Neutrophil (primary cell): ENCODE measurements around the gene IFNA13.

Source experiments
- H3K27ac ChIP-seq: fragments of 200-600 bp; sonication (generic); 2 replicates; pipeline ENCODE4 v1.5.1; 2016; ENCODE audit warnings: mild to moderate bottlenecking, moderate library complexity
- H3K27me3 ChIP-seq: fragments of 200-600 bp; sonication (generic); 2 replicates; pipeline ENCODE4 v1.6.0; 2016; ENCODE audit warnings: mild to moderate bottlenecking
- H3K36me3 ChIP-seq: fragments of 200-600 bp; sonication (generic); 2 replicates; pipeline ENCODE4 v1.5.1; 2017
- H3K4me1 ChIP-seq, 2 experiments: fragments of 200-600 bp in 1 of 2; sonication (generic) in 1 of 2; 1 replicate in 1 of 2; 2 replicates in 1 of 2; pipeline versions ENCODE4 v1.5.1 to v1.6.1; 2013 to 2016; ENCODE audit warnings: low read depth in 1 of 2, low read length in 1 of 2, mild to moderate bottlenecking in 1 of 2, moderate library complexity in 1 of 2; ENCODE audit not compliant: control insufficient read depth in 1 of 2, insufficient read depth in 1 of 2
- H3K4me3 ChIP-seq, 2 experiments: fragments of 200-600 bp in 1 of 2; sonication (generic) in 1 of 2; 1 replicate in 1 of 2; 2 replicates in 1 of 2; pipeline ENCODE4 v1.5.1; 2013 to 2016; ENCODE audit warnings: low read depth in 1 of 2, low read length in 1 of 2, mild to moderate bottlenecking in 1 of 2, moderate library complexity in 1 of 2
- H3K9me3 ChIP-seq: fragments of 200-600 bp; sonication (generic); 2 replicates; pipeline ENCODE4 v1.5.1; 2016
- TF ChIP-seq, protein P1 (sequence below): fragments of 200-600 bp; sonication (generic); IDR thresholded peaks from 2 replicates; pipeline ENCODE4 v1.5.1; 2016; ENCODE audit warnings: antibody characterized with exemption

Gene IFNA13

DNA sequence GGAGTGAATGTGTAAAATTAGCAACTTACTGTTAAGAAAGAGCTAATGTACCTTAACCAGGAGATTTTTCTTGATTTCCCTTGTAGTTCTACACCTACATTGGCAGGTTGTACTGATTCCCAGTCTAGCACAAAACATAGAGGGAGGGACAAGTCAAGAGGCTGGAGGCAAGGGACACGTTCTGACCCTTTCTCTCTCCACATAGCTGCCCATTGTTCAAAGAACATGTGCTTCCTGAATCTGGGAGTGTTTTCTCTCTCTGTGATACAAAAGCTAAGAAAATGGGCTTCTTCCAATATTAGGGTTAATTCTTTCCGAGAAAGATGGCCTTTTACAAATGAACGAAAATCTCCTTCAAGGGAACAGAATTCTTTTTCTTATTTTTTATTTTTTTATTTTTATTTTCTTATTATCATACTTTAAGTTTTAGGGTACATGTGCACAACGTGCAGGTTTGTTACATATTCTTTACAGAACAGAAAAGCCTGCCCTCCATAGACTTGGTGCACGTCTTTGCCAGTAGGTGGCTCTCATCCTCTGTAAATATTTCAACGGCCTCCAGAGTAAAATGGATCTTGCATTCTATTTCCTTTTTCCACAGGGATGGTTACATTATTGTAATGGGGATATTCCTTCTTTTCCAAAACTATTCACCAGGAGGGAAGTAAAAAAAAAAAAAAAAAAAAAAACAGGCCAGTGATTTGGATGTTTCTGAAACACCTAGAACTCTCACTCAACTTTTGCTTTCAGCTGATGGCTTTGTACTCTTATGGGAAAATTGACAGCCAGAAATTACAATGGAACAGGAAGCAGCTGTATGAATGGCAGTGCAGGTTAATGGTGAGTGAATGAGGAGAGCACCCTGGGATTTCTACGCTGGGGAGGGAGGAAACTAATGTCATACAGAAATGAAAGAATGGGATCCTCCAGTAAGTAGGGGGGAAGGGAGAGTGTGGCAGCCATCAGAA, 49.6 kb downstream of the IFNA13 start:
- H3K4me1 ChIP-seq: peaks cover 4 to 5% of the 10 kb centered on the region in 2 experiments
- TF ChIP-seq, protein P1, sequence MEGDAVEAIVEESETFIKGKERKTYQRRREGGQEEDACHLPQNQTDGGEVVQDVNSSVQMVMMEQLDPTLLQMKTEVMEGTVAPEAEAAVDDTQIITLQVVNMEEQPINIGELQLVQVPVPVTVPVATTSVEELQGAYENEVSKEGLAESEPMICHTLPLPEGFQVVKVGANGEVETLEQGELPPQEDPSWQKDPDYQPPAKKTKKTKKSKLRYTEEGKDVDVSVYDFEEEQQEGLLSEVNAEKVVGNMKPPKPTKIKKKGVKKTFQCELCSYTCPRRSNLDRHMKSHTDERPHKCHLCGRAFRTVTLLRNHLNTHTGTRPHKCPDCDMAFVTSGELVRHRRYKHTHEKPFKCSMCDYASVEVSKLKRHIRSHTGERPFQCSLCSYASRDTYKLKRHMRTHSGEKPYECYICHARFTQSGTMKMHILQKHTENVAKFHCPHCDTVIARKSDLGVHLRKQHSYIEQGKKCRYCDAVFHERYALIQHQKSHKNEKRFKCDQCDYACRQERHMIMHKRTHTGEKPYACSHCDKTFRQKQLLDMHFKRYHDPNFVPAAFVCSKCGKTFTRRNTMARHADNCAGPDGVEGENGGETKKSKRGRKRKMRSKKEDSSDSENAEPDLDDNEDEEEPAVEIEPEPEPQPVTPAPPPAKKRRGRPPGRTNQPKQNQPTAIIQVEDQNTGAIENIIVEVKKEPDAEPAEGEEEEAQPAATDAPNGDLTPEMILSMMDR: no peak
- H3K4me3 ChIP-seq: no peak overlapping the region
- peaks cover 5% of the 10 kb centered on the region for H3K27me3 ChIP-seq
- no peak overlapping the region for H3K27ac ChIP-seq
- H3K36me3 ChIP-seq: peaks cover 28% of the 10 kb centered on the region
- H3K9me3 ChIP-seq: no peaks in the 10 kb centered on the region
